K562 (cell line): Measurements from ENCODE around the gene PABPC1L. TPM values are rescaled to one million over a fixed set of nuclear protein-coding genes. Genes with fewer than 3 reads are reported as not detected.

Experiments
- ATF1 ChIP-seq, 2 experiments: fragments of 450-650 bp in 1 of 2; IDR thresholded peaks; 2 replicates each; pipeline ENCODE4 v1.6.1; 2016; ENCODE audit warnings: missing compliant biosample characterization in 1 of 2, missing genetic modification characterization in 1 of 2
- EP400 ChIP-seq: fragments of 450-650 bp; IDR thresholded peaks from 2 replicates; pipeline ENCODE4 v1.6.1; 2017; ENCODE audit warnings: antibody characterized with exemption, mild to moderate bottlenecking, moderate library complexity
- JUND ChIP-seq, 2 experiments: IDR thresholded peaks; 2 replicates in 1 of 2; 3 replicates in 1 of 2; pipeline ENCODE4 v1.6.1; 2011; ENCODE audit warnings: borderline replicate concordance in 2 of 2, low read depth in 2 of 2, low read length in 2 of 2, improper control_type of control experiment in 1 of 2, missing biosample characterization in 1 of 2, missing genetic modification characterization in 1 of 2, missing genetic modification reagents in 1 of 2
- KLF1 ChIP-seq: fragments of 450-650 bp; IDR thresholded peaks from 2 replicates; pipeline ENCODE4 v1.6.1; 2016; ENCODE audit warnings: missing genetic modification characterization, missing compliant biosample characterization
- MBD2 ChIP-seq: sonication (generic); IDR thresholded peaks from 2 replicates; pipeline ENCODE4 v1.6.1; 2016; ENCODE audit warnings: low read depth, borderline replicate concordance
- SMARCA5 ChIP-seq: fragments of 450-650 bp; IDR thresholded peaks from 2 replicates; pipeline ENCODE4 v1.6.1; 2016
- XRCC5 ChIP-seq: fragments of 200-400 bp; formaldehyde crosslinking; IDR thresholded peaks from 2 replicates; pipeline ENCODE4 v1.6.1; 2017; ENCODE audit warnings: low read depth, mild to moderate bottlenecking, low read length
- ZNF140 ChIP-seq: fragments of 250-450 bp; sonication (Bioruptor Pico); IDR thresholded peaks from 2 replicates; pipeline ENCODE4 v1.8.0; 2021; ENCODE audit warnings: moderate library complexity, mild to moderate bottlenecking, inconsistent platforms
- ZNF76 ChIP-seq: fragments of 250-450 bp; sonication (Bioruptor Pico); IDR thresholded peaks from 2 replicates; pipeline ENCODE4 v1.4.0; 2020; ENCODE audit warnings: mild to moderate bottlenecking, moderate library complexity, borderline replicate concordance
- polyA plus RNA-seq, 8 experiments: library from polyadenylated mRNA; depleted of rRNA in 4 of 8; stranded (reverse) in 5 of 8; unstranded in 3 of 8; fragments of >200 nt; fragmentation: Nextera tagmentation in 2 of 8; fragmentation: Illumina TruSeq in 1 of 8; extraction: Ambion mirVana in 2 of 8; extraction: Trizol in 1 of 8; gene quantifications; 2 replicates each; pipeline versions ENCODE4 v1.2.1 to v1.2.3, GENCODE V29; 2011 to 2014; ENCODE audit warnings: inconsistent platforms in 1 of 8, missing spikeins in 1 of 8
- total RNA-seq, 7 experiments: library from RNA; depleted of rRNA in 6 of 7; stranded (reverse); fragments of >200 nt in 6 of 7; fragmentation: Illumina TruSeq in 2 of 7; extraction: Trizol in 2 of 7; gene quantifications; 2 replicates each; pipeline versions ENCODE4 v1.2.1 to v1.2.3, GENCODE V29; 2011 to 2021; ENCODE audit warnings: low replicate concordance in 1 of 7
- TF ChIP-seq, protein P1 (sequence below): sonication (generic); formaldehyde crosslinking; IDR thresholded peaks from 2 replicates; pipeline ENCODE4 v1.8.0; 2023; ENCODE audit warnings: mild to moderate bottlenecking, missing genetic modification reagents
- TF ChIP-seq, protein P2 (sequence below), 3 experiments: fragments of 200-800 bp in 1 of 3; fragments of 250-450 bp in 1 of 3; fragments of 450-650 bp in 1 of 3; sonication (Bioruptor Pico) in 1 of 3; sonication (Bioruptor generic) in 1 of 3; formaldehyde crosslinking in 1 of 3; IDR thresholded peaks; 2 replicates each; pipeline versions ENCODE4 v1.6.1 to v1.8.0; 2016 to 2022; ENCODE audit warnings: mild to moderate bottlenecking in 2 of 3, missing genetic modification characterization in 2 of 3, missing compliant biosample characterization in 1 of 3, moderate library complexity in 1 of 3
- TF ChIP-seq, protein P3 (sequence below): fragments of 450-650 bp; formaldehyde crosslinking; conservative IDR thresholded peaks from 2 replicates; pipeline ENCODE4 v1.4.0; 2022; ENCODE audit warnings: mild to moderate bottlenecking, missing genetic modification characterization
- TF ChIP-seq, protein P4 (sequence below): sonication (generic); formaldehyde crosslinking; IDR thresholded peaks from 2 replicates; pipeline ENCODE4 v1.8.1; 2023; ENCODE audit warnings: mild to moderate bottlenecking, missing genetic modification reagents

The PABPC1L gene
- total and polyA plus RNA-seq, 9 of the 15 experiments (the other 6 are each of a cell fraction or from before 2014, with no cell fraction given) = 6.0 to 90.3 (median 15.8) TPM

DNA sequence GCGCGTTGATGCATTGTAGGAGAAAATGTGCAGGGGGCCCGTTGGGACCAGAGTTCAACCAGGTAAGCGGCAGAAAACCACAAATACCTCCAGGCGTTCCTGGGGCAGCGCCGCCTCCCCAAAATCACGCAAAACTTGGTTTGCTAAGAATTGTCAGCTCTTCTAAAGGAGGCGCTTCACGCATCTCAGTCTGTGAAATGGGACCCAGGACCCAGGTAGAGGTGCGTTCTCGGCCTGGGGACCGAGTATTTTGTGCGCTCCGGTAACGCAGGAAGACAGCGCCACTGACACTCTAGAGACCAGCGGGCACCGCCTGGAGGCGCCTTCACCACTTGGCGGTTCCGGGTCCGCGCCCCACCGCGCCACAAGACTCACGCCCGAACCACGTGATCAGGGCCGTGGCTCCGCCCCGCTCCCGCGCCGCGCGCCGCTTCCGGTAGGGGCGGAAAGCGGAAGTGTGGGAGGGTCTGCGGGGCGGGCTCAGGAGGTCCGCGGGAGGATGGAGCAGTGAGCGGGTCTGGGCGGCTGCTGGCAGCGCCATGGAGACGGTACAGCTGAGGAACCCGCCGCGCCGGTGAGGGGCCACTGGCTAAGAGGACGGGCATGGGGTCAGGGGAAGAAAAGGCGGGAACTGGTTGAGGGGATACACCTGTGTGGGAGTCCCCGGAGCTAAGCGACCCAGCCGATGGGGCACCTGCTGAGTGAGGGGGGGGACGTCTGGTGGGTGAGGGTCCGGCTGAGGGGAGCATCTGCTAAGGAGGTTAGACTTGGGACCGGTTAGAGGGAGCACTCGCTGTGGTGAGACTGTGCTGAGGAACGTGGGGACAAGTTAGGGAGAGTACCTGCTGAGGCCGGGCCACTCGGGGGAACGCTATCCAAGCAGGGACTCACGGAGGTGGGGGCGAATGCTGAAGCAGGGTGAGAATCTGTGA is 56.4 kb downstream of the PABPC1L start, which contains the start of gene STK4 (continued):
- peak; percentile 85 for TF ChIP-seq KLF1 (tag)
- no peak for TF ChIP-seq ATF1 (CRISPR knock-in tag; IDR thresholded peaks at IDR 0.05)
- TF ChIP-seq ATF1 (tag; IDR thresholded peaks at IDR 0.05) = peak; percentile 87
- TF ChIP-seq, protein P1, sequence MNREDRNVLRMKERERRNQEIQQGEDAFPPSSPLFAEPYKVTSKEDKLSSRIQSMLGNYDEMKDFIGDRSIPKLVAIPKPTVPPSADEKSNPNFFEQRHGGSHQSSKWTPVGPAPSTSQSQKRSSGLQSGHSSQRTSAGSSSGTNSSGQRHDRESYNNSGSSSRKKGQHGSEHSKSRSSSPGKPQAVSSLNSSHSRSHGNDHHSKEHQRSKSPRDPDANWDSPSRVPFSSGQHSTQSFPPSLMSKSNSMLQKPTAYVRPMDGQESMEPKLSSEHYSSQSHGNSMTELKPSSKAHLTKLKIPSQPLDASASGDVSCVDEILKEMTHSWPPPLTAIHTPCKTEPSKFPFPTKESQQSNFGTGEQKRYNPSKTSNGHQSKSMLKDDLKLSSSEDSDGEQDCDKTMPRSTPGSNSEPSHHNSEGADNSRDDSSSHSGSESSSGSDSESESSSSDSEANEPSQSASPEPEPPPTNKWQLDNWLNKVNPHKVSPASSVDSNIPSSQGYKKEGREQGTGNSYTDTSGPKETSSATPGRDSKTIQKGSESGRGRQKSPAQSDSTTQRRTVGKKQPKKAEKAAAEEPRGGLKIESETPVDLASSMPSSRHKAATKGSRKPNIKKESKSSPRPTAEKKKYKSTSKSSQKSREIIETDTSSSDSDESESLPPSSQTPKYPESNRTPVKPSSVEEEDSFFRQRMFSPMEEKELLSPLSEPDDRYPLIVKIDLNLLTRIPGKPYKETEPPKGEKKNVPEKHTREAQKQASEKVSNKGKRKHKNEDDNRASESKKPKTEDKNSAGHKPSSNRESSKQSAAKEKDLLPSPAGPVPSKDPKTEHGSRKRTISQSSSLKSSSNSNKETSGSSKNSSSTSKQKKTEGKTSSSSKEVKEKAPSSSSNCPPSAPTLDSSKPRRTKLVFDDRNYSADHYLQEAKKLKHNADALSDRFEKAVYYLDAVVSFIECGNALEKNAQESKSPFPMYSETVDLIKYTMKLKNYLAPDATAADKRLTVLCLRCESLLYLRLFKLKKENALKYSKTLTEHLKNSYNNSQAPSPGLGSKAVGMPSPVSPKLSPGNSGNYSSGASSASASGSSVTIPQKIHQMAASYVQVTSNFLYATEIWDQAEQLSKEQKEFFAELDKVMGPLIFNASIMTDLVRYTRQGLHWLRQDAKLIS = peak; percentile 76
- no peak for TF ChIP-seq ZNF140 (CRISPR knock-in tag)
- TF ChIP-seq, protein P2, sequence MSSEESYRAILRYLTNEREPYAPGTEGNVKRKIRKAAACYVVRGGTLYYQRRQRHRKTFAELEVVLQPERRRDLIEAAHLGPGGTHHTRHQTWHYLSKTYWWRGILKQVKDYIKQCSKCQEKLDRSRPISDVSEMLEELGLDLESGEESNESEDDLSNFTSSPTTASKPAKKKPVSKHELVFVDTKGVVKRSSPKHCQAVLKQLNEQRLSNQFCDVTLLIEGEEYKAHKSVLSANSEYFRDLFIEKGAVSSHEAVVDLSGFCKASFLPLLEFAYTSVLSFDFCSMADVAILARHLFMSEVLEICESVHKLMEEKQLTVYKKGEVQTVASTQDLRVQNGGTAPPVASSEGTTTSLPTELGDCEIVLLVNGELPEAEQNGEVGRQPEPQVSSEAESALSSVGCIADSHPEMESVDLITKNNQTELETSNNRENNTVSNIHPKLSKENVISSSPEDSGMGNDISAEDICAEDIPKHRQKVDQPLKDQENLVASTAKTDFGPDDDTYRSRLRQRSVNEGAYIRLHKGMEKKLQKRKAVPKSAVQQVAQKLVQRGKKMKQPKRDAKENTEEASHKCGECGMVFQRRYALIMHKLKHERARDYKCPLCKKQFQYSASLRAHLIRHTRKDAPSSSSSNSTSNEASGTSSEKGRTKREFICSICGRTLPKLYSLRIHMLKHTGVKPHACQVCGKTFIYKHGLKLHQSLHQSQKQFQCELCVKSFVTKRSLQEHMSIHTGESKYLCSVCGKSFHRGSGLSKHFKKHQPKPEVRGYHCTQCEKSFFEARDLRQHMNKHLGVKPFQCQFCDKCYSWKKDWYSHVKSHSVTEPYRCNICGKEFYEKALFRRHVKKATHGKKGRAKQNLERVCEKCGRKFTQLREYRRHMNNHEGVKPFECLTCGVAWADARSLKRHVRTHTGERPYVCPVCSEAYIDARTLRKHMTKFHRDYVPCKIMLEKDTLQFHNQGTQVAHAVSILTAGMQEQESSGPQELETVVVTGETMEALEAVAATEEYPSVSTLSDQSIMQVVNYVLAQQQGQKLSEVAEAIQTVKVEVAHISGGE (CRISPR knock-in tag; IDR thresholded peaks at IDR 0.05) = peak in 2 of 3 experiments; percentile 72 to 83; a peak in 4 of 6 replicates
- TF ChIP-seq, protein P3, sequence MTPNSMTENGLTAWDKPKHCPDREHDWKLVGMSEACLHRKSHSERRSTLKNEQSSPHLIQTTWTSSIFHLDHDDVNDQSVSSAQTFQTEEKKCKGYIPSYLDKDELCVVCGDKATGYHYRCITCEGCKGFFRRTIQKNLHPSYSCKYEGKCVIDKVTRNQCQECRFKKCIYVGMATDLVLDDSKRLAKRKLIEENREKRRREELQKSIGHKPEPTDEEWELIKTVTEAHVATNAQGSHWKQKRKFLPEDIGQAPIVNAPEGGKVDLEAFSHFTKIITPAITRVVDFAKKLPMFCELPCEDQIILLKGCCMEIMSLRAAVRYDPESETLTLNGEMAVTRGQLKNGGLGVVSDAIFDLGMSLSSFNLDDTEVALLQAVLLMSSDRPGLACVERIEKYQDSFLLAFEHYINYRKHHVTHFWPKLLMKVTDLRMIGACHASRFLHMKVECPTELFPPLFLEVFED (CRISPR knock-in tag) = 0 out of 2 replicates have a peak, but pooled peaks have one; percentile 8
- TF ChIP-seq SMARCA5 = 0 out of 2 replicates have a peak, but pooled peaks have one; percentile 5
- peak; percentile 53; the same call in 1 of the 2 replicates for TF ChIP-seq JUND (IDR thresholded peaks at IDR 0.05; ENCODE audit: borderline replicate concordance, low read depth, low read length)
- no peak; the same call in 2 of the 3 replicates for TF ChIP-seq JUND (tag; IDR thresholded peaks at IDR 0.05; ENCODE audit: borderline replicate concordance, low read depth, low read length)
- TF ChIP-seq ZNF76 (CRISPR knock-in tag) = no peak
- TF ChIP-seq EP400 = peak; percentile 89
- peak; percentile 91; the same call in 1 of the 2 replicates for TF ChIP-seq XRCC5
- TF ChIP-seq MBD2 = peak; percentile 59; the same call in 1 of the 2 replicates
- TF ChIP-seq, protein P4, sequence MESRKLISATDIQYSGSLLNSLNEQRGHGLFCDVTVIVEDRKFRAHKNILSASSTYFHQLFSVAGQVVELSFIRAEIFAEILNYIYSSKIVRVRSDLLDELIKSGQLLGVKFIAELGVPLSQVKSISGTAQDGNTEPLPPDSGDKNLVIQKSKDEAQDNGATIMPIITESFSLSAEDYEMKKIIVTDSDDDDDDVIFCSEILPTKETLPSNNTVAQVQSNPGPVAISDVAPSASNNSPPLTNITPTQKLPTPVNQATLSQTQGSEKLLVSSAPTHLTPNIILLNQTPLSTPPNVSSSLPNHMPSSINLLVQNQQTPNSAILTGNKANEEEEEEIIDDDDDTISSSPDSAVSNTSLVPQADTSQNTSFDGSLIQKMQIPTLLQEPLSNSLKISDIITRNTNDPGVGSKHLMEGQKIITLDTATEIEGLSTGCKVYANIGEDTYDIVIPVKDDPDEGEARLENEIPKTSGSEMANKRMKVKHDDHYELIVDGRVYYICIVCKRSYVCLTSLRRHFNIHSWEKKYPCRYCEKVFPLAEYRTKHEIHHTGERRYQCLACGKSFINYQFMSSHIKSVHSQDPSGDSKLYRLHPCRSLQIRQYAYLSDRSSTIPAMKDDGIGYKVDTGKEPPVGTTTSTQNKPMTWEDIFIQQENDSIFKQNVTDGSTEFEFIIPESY (CRISPR knock-in tag) = peak; percentile 21; the same call in 1 of the 2 replicates
